Neural progenitor cell (in vitro differentiated cells): ENCODE results near the gene PHF3. TPM values are rescaled to one million over a fixed set of nuclear protein-coding genes. Genes with fewer than 3 reads are reported as not detected.

Source experiments
- DNase-seq: peaks from one replicate; pipeline ENCODE4 v3.0.0-alpha.2; 2016; ENCODE audit warnings: low spot score
- H2AFZ ChIP-seq: fragments of 200-600 bp; sonication (generic); replicated peaks from 2 replicates; pipeline ENCODE4 v1.6.1; 2016; ENCODE audit warnings: antibody characterized with exemption
- H3F3A ChIP-seq: fragments of 200-600 bp; sonication (generic); 2 replicates; pipeline ENCODE4 v1.6.1; 2016; ENCODE audit warnings: antibody characterized with exemption, low read depth
- H3K27ac ChIP-seq: fragments of 200-600 bp; sonication (generic); 2 replicates; pipeline ENCODE4 v1.5.1; 2016; ENCODE audit warnings: mild to moderate bottlenecking
- H3K27me3 ChIP-seq: fragments of 200-600 bp; sonication (generic); 2 replicates; pipeline ENCODE4 v1.6.1; 2016; ENCODE audit warnings: mild to moderate bottlenecking, moderate library complexity
- H3K36me3 ChIP-seq: fragments of 200-600 bp; sonication (generic); 2 replicates; pipeline ENCODE4 v1.5.1; 2016
- H3K4me1 ChIP-seq: fragments of 200-600 bp; sonication (generic); 2 replicates; pipeline ENCODE4 v1.6.1; 2016; ENCODE audit warnings: mixed run types
- H3K4me2 ChIP-seq: fragments of 200-600 bp; sonication (generic); 2 replicates; pipeline ENCODE4 v1.6.1; 2016
- H3K4me3 ChIP-seq: fragments of 200-600 bp; sonication (generic); 2 replicates; pipeline ENCODE4 v1.5.1; 2016
- H3K79me2 ChIP-seq: fragments of 200-600 bp; sonication (generic); 2 replicates; pipeline ENCODE4 v1.6.1; 2016; ENCODE audit warnings: low read depth
- H3K9ac ChIP-seq: fragments of 200-600 bp; sonication (generic); 2 replicates; pipeline ENCODE4 v1.6.1; 2016
- H3K9me3 ChIP-seq: fragments of 200-600 bp; sonication (generic); 2 replicates; pipeline ENCODE4 v1.5.1; 2016; ENCODE audit warnings: low read depth
- H4K20me1 ChIP-seq: fragments of 200-600 bp; sonication (generic); 2 replicates; pipeline ENCODE4 v1.6.1; 2016; ENCODE audit warnings: low read depth
- H3K27ac Mint-ChIP-seq: 3 replicates; pipeline ENCODE4 v1.8.0; 2021; ENCODE audit warnings: mixed read lengths
- H3K27me3 Mint-ChIP-seq: 2 replicates; pipeline ENCODE4 v1.8.0; 2022; ENCODE audit warnings: low read depth, mild to moderate bottlenecking, inconsistent platforms, moderate library complexity, mixed read lengths; ENCODE audit not compliant: insufficient read depth
- H3K36me3 Mint-ChIP-seq: 3 replicates; pipeline ENCODE4 v1.8.0; 2021; ENCODE audit warnings: mixed read lengths
- H3K4me1 Mint-ChIP-seq: 3 replicates; pipeline ENCODE4 v1.8.0; 2021; ENCODE audit warnings: mixed read lengths
- H3K4me3 Mint-ChIP-seq: 3 replicates; pipeline ENCODE4 v1.8.0; 2021; ENCODE audit warnings: mild to moderate bottlenecking, moderate library complexity, mixed read lengths
- H3K9me3 Mint-ChIP-seq: 3 replicates; pipeline ENCODE4 v1.8.0; 2020; ENCODE audit warnings: mixed read lengths
- EZH2 ChIP-seq: fragments of 200-600 bp; sonication (generic); IDR thresholded peaks from 2 replicates; pipeline ENCODE4 v1.6.1; 2017; ENCODE audit warnings: antibody characterized with exemption, mild to moderate bottlenecking, moderate library complexity
- EZH2phosphoT487 ChIP-seq: fragments of 200-600 bp; sonication (generic); IDR thresholded peaks from 2 replicates; pipeline ENCODE4 v1.6.1; 2017; ENCODE audit warnings: antibody characterized with exemption
- total RNA-seq: library from RNA; depleted of rRNA; stranded (reverse); fragments of >200 nt; gene quantifications from 2 replicates; pipeline ENCODE4 v1.2.3, GENCODE V29; 2015; ENCODE audit warnings: low replicate concordance
- TF ChIP-seq, protein P1 (sequence below): fragments of 200-600 bp; sonication (generic); IDR thresholded peaks from 2 replicates; pipeline ENCODE4 v1.5.1; 2017; ENCODE audit warnings: antibody characterized with exemption, mild to moderate bottlenecking

The PHF3 gene
- total RNA-seq, 1 donor from 2014 or later, result 100 TPM

DNA sequence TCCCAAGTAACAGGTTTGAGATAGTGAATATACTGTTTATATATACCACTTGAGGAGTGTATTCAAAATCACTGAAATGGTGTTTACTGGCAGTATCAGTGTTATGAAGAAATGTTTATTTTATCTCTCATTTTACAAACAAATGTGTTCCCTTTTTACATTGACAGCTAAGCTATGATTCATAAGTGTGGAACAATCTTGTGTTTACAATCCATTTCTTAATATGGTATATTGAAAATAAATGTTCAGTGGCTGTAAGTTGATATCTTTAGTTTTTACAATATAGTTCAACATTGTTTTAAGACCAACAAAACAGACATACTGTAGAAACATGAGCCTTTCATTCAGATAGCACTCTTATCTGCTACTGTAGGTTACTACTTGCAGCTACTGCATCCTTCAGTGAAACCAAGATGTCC is 14.3 kb downstream of the PHF3 start:
- Mint-ChIP-seq H3K4me1 (no peaks in the 10 kb centered on the region), H3K9me3 (peaks cover 35% of the 10 kb centered on the region), H3K4me3 (no peak overlapping the region), H3K27ac (no peak overlapping the region), H3K36me3 (peaks cover 44% of the 10 kb centered on the region), H3K27me3 (no peaks in the 10 kb centered on the region)
- Histone ChIP-seq H3K9me3 (no peaks in the 10 kb centered on the region), H3K4me1 (peaks cover 6% of the 10 kb centered on the region), H4K20me1 (peaks cover 92% of the 10 kb centered on the region), H3K79me2 (peaks cover 100% of the 10 kb centered on the region), H2AFZ (no peak overlapping the region), H3K4me2 (no peak overlapping the region), H3K27me3 (no peaks in the 10 kb centered on the region), H3K36me3 (no peaks in the 10 kb centered on the region), H3K9ac (no peak overlapping the region), H3K4me3 (no peak overlapping the region), H3F3A (no peaks in the 10 kb centered on the region), H3K27ac (no peak overlapping the region)
- TF ChIP-seq EZH2, result no peak
- TF ChIP-seq, protein P1, sequence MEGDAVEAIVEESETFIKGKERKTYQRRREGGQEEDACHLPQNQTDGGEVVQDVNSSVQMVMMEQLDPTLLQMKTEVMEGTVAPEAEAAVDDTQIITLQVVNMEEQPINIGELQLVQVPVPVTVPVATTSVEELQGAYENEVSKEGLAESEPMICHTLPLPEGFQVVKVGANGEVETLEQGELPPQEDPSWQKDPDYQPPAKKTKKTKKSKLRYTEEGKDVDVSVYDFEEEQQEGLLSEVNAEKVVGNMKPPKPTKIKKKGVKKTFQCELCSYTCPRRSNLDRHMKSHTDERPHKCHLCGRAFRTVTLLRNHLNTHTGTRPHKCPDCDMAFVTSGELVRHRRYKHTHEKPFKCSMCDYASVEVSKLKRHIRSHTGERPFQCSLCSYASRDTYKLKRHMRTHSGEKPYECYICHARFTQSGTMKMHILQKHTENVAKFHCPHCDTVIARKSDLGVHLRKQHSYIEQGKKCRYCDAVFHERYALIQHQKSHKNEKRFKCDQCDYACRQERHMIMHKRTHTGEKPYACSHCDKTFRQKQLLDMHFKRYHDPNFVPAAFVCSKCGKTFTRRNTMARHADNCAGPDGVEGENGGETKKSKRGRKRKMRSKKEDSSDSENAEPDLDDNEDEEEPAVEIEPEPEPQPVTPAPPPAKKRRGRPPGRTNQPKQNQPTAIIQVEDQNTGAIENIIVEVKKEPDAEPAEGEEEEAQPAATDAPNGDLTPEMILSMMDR, result no peak
- no peak for TF ChIP-seq EZH2phosphoT487
- no peak for DNase-seq

DNA sequence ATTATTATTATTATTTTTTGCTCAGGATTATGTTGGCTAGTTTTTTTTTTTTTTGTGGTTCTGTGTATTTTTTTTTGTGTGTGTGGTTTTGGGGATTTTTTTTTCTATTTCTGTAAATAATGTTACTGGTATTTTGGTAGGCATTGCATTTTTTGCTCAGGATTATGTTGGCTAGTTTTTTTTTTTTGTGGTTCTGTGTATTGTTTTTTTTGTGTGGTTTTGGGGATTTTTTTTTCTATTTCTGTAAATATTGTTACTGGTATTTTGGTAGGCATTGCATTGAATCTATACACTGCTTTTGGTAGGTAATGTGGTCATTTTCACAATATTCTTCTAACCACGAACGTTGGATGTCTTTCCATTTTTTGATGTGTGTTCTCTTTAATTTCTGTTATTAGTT is 17.4 kb downstream of the PHF3 start:
- H3K9ac ChIP-seq, result no peak overlapping the region
- H2AFZ ChIP-seq, result no peak overlapping the region
- H3K9me3 ChIP-seq, result no peaks in the 10 kb centered on the region
- Mint-ChIP-seq H3K27me3 (no peaks in the 10 kb centered on the region), H3K9me3 (peaks cover 40% of the 10 kb centered on the region), H3K4me3 (no peak overlapping the region), H3K4me1 (no peaks in the 10 kb centered on the region), H3K27ac (no peak overlapping the region), H3K36me3 (peaks cover 54% of the 10 kb centered on the region)
- no peak overlapping the region for H3K27ac ChIP-seq
- H3F3A ChIP-seq, result no peaks in the 10 kb centered on the region
- H3K4me1 ChIP-seq, result peaks cover 6% of the 10 kb centered on the region
- TF ChIP-seq EZH2phosphoT487 (no peak), EZH2 (no peak)
- TF ChIP-seq, protein P1, result no peak
- peaks cover 100% of the 10 kb centered on the region for H3K79me2 ChIP-seq
- DNase-seq, result no peak
- H3K27me3 ChIP-seq, result no peaks in the 10 kb centered on the region
- no peak overlapping the region for H3K4me3 ChIP-seq
- peaks cover 92% of the 10 kb centered on the region for H4K20me1 ChIP-seq
- no peak overlapping the region for H3K4me2 ChIP-seq
- H3K36me3 ChIP-seq, result no peaks in the 10 kb centered on the region

DNA sequence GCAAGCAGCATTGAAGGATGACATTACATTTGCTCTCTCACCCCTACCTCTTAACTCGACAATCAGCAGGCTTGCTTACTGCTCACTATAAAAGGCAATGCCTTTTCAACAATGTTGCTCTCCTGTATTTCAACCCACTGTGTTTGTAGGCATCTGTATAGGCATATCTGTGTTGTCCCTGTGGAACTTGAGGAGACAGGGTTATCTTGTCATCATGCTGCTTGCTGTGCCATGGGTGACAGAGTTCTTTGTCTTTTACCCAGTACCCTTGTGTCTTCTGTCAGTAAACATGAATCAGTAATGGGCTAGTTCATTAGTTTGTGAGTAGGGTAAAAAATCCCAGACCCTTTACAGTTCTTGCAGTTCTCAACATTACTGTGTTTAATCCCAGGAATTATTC is 25.2 kb downstream of the PHF3 start:
- H3K9me3 Mint-ChIP-seq, result peaks cover 12% of the 10 kb centered on the region
- peaks cover 3% of the 10 kb centered on the region for H3K4me1 Mint-ChIP-seq
- Histone ChIP-seq H3K9me3 (no peaks in the 10 kb centered on the region), H3F3A (no peaks in the 10 kb centered on the region), H3K4me1 (peaks cover 19% of the 10 kb centered on the region), H3K4me3 (no peak overlapping the region), H3K36me3 (no peaks in the 10 kb centered on the region), H3K4me2 (no peak overlapping the region), H3K9ac (no peak overlapping the region), H3K27ac (no peak overlapping the region), H2AFZ (no peak overlapping the region), H3K79me2 (peaks cover 100% of the 10 kb centered on the region), H4K20me1 (peaks cover 86% of the 10 kb centered on the region), H3K27me3 (no peaks in the 10 kb centered on the region)
- peaks cover 33% of the 10 kb centered on the region for H3K36me3 Mint-ChIP-seq
- H3K27me3 Mint-ChIP-seq, result no peaks in the 10 kb centered on the region
- TF ChIP-seq, protein P1, result no peak
- no peak for TF ChIP-seq EZH2
- TF ChIP-seq EZH2phosphoT487, result no peak
- DNase-seq, result no peak
- H3K27ac Mint-ChIP-seq, result no peak overlapping the region
- H3K4me3 Mint-ChIP-seq, result no peak overlapping the region
